OCI-LY7 (cell line): ENCODE data around the gene TLL2. TPM values are rescaled to one million over a fixed set of nuclear protein-coding genes. Genes with fewer than 3 reads are reported as not detected.

Experiments
- BruUV-seq: library from RNA; stranded (reverse); fragments of 400-500 nt; replicated peaks from 2 replicates; lab custom pipeline; 2021; lab: Mats Ljungman, UMichigan
- CTCF ChIA-PET: fragments of 300-600 bp; sonication (Branson Sonifier 250); formaldehyde crosslinking; loops from one replicate; lab custom pipeline; 2022; ENCODE audit warnings: antibody characterized with exemption; ENCODE audit not compliant: unreplicated experiment; lab: Charles Lee
- POLR2A ChIA-PET: fragments of 300-600 bp; sonication (Branson Sonifier 250); formaldehyde crosslinking; loops from one replicate; lab custom pipeline; 2022; ENCODE audit warnings: antibody characterized with exemption; lab: Charles Lee
- DNase-seq: peaks from one replicate; pipeline ENCODE4 v3.0.0-alpha.2; 2015; ENCODE audit warnings: low spot score
- H2AFZ ChIP-seq: fragments of 200-600 bp; sonication (generic), shearing (Covaris generic); 2 replicates; pipeline ENCODE4 v1.6.1; 2014; ENCODE audit warnings: mild to moderate bottlenecking, antibody characterized with exemption, low read length, moderate library complexity
- H3K27ac ChIP-seq: fragments of 200-600 bp; sonication (generic); 2 replicates; pipeline ENCODE4 v1.5.1; 2014; ENCODE audit warnings: mixed run types, low read depth, mild to moderate bottlenecking, moderate library complexity, low read length, inconsistent platforms; ENCODE audit not compliant: poor library complexity, severe bottlenecking
- H3K36me3 ChIP-seq: fragments of 200-600 bp; sonication (generic); 2 replicates; pipeline ENCODE4 v1.6.1; 2014; ENCODE audit warnings: mild to moderate bottlenecking, antibody characterized with exemption, low read length, moderate library complexity, mixed read lengths; ENCODE audit not compliant: insufficient read depth
- H3K4me1 ChIP-seq: fragments of 200-600 bp; sonication (generic); 2 replicates; pipeline ENCODE4 v1.5.1; 2014; ENCODE audit warnings: mild to moderate bottlenecking, low read length; ENCODE audit not compliant: insufficient read depth, poor library complexity, severe bottlenecking
- H3K4me2 ChIP-seq: fragments of 200-600 bp; sonication (generic); 2 replicates; pipeline ENCODE4 v1.6.1; 2014; ENCODE audit warnings: mild to moderate bottlenecking, low read length
- H3K4me3 ChIP-seq: fragments of 200-600 bp; sonication (generic); 2 replicates; pipeline ENCODE4 v1.5.1; 2014; ENCODE audit warnings: mild to moderate bottlenecking, low read depth, low read length; ENCODE audit not compliant: poor library complexity, severe bottlenecking
- H3K79me2 ChIP-seq: fragments of 200-600 bp; sonication (generic); 2 replicates; pipeline ENCODE4 v1.6.1; 2016; ENCODE audit warnings: low read depth, mild to moderate bottlenecking, low read length, moderate library complexity, mixed read lengths; ENCODE audit not compliant: insufficient read depth
- H3K9me2 ChIP-seq: fragments of 200-600 bp; sonication (generic); 2 replicates; pipeline ENCODE4 v1.6.1; 2016; ENCODE audit warnings: mild to moderate bottlenecking, low read length, mixed read lengths; ENCODE audit not compliant: insufficient read depth
- H3K9me3 ChIP-seq: fragments of 200-600 bp; sonication (generic); 2 replicates; pipeline ENCODE4 v1.6.1; 2014; ENCODE audit warnings: mild to moderate bottlenecking, mixed run types, low read length, mixed read lengths
- H4K20me1 ChIP-seq: fragments of 200-600 bp; sonication (generic); 2 replicates; pipeline ENCODE4 v1.6.1; 2014; ENCODE audit warnings: mild to moderate bottlenecking, antibody characterized with exemption, low read length, moderate library complexity, mixed read lengths; ENCODE audit not compliant: insufficient read depth
- EZH2phosphoT487 ChIP-seq: fragments of 200-600 bp; sonication (generic); IDR thresholded peaks from 2 replicates; pipeline ENCODE4 v1.6.1; 2018; ENCODE audit warnings: low read depth, borderline replicate concordance, mild to moderate bottlenecking, mixed run types, antibody characterized with exemption, low read length, moderate library complexity, mixed read lengths
- intact Hi-C: fragments of 100-400 bp; cut with micrococcal nuclease; formaldehyde crosslinking; loops from one replicate; pipeline ENCODE4 v1.10.0; 2022; ENCODE audit not compliant: unreplicated experiment
- total RNA-seq, 2 experiments: library from RNA; depleted of rRNA in 1 of 2; stranded (reverse); fragments of >200 nt in 1 of 2; shearing (Covaris generic) in 1 of 2; gene quantifications; 2 replicates each; pipeline ENCODE4 v1.2.3, GENCODE V29; 2014 to 2022
- TF ChIP-seq, protein P1 (sequence below): fragments of 200-600 bp; sonication (generic); conservative IDR thresholded peaks from 2 replicates; pipeline ENCODE4 v1.5.1; 2014; ENCODE audit warnings: mild to moderate bottlenecking, antibody characterized with exemption, low read length, moderate library complexity, mixed read lengths

The TLL2 gene
- total RNA-seq, 2 experiments from 2014 or later, result 0.97 to 1.1 TPM

- no peaks in the 10 kb centered on the region for H3K79me2 ChIP-seq
- no peaks in the 10 kb centered on the region for H3K9me2 ChIP-seq
- no peak within 1 kb of the TSS for H3K4me3 ChIP-seq
- intact Hi-C loops, result no loop called here
- H2AFZ ChIP-seq, result no peak within 1 kb of the TSS
- no peaks in the 10 kb centered on the region for H3K9me3 ChIP-seq
- no peak for DNase-seq
- TF ChIP-seq EZH2phosphoT487, result no peak
- TF ChIP-seq, protein P1, sequence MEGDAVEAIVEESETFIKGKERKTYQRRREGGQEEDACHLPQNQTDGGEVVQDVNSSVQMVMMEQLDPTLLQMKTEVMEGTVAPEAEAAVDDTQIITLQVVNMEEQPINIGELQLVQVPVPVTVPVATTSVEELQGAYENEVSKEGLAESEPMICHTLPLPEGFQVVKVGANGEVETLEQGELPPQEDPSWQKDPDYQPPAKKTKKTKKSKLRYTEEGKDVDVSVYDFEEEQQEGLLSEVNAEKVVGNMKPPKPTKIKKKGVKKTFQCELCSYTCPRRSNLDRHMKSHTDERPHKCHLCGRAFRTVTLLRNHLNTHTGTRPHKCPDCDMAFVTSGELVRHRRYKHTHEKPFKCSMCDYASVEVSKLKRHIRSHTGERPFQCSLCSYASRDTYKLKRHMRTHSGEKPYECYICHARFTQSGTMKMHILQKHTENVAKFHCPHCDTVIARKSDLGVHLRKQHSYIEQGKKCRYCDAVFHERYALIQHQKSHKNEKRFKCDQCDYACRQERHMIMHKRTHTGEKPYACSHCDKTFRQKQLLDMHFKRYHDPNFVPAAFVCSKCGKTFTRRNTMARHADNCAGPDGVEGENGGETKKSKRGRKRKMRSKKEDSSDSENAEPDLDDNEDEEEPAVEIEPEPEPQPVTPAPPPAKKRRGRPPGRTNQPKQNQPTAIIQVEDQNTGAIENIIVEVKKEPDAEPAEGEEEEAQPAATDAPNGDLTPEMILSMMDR, result no peak
- no peak within 1 kb of the TSS for H3K27ac ChIP-seq
- ChIA-PET CTCF (no interaction called here), POLR2A (no interaction called here)
- no peaks in the 10 kb centered on the region for H3K4me1 ChIP-seq
- H3K36me3 ChIP-seq, result no peaks in the 10 kb centered on the region
- H4K20me1 ChIP-seq, result no peaks in the 10 kb centered on the region
- H3K4me2 ChIP-seq, result no peak within 1 kb of the TSS
- BruUV-seq, result no TSS peak
These were observed 154.7 kb downstream of the TLL2 start, which contains the start of gene OPALIN for GRCh38 chr10:96358851-96359540. TSS of gene OPALIN (minus strand) at chr10:96359002. CDS start at chr10:96358896, 106 bp downstream.

DNA sequence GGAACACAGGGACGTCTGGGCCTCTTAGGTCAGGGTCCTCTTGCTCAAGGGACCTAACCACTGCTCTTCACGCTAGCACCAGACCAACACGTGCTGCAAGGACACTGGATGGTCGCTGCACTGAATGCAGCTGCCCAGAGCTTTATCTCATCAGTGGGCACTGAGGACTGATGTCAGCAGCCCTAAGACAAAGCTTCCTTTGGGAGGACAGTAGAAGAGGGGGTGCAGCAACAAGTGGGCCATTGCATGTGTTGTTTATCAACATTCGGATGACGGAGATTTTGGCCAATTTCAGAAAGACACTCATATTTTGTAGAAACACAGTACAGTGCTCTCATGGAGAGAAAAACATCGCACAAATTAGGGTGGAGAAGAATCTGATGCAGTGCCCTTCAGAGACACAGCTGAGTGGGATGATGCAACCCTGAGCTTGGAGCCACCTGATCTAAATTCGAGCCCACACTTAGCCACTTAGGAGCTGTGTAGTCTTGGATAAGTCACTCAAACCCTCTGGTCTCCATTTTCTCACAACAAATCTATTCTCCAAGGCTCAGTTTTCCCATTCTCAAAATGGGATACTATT, 156.6 kb downstream of the TLL2 start:
- no peaks in the 10 kb centered on the region for H3K9me2 ChIP-seq
- H3K79me2 ChIP-seq, result no peaks in the 10 kb centered on the region
- H4K20me1 ChIP-seq, result no peaks in the 10 kb centered on the region
- H3K4me1 ChIP-seq, result no peaks in the 10 kb centered on the region
- BruUV-seq, result no TSS peak
- intact Hi-C loops, result no loop called here
- DNase-seq, result no peak
- H3K9me3 ChIP-seq, result no peaks in the 10 kb centered on the region
- no peak overlapping the region for H3K4me2 ChIP-seq
- no peaks in the 10 kb centered on the region for H3K36me3 ChIP-seq
- CTCF ChIA-PET, result no interaction called here
- H2AFZ ChIP-seq, result no peak overlapping the region
- no peak for TF ChIP-seq EZH2phosphoT487
- TF ChIP-seq, protein P1, result no peak
- H3K4me3 ChIP-seq, result no peak overlapping the region
- POLR2A ChIA-PET, result interaction anchor here (0.6 kb wide), 1 partner anchor 174 kb away, joined by 3 read pairs; no protein-coding TSS in a partner anchor
- no peak overlapping the region for H3K27ac ChIP-seq

- no peak for DNase-seq
- no peak overlapping the region for H3K4me2 ChIP-seq
- no TSS peak for BruUV-seq
- no peaks in the 10 kb centered on the region for H3K9me3 ChIP-seq
- CTCF ChIA-PET, result no interaction called here
- intact Hi-C loops, result no loop called here
- H3K36me3 ChIP-seq, result no peaks in the 10 kb centered on the region
- H3K27ac ChIP-seq, result no peak overlapping the region
- H3K79me2 ChIP-seq, result no peaks in the 10 kb centered on the region
- no peak overlapping the region for H3K4me3 ChIP-seq
- H2AFZ ChIP-seq, result no peak overlapping the region
- no peaks in the 10 kb centered on the region for H4K20me1 ChIP-seq
- POLR2A ChIA-PET, result interaction anchor here (0.8 kb wide), 1 partner anchor 16 kb away, joined by 4 read pairs; no protein-coding TSS in a partner anchor
- no peaks in the 10 kb centered on the region for H3K9me2 ChIP-seq
- TF ChIP-seq EZH2phosphoT487, result no peak
- TF ChIP-seq, protein P1, result no peak
- H3K4me1 ChIP-seq, result no peaks in the 10 kb centered on the region
These were observed 161.1 kb downstream of the TLL2 start for GRCh38 chr10:96352582-96352981.
